Suprapubic skin (tissue), 4 donors: ENCODE results near the gene WSB1. TPM values are rescaled to one million over a fixed set of nuclear protein-coding genes. Genes with fewer than 3 reads are reported as not detected.

Experiments used
- DNase-seq, 2 donors: peaks; one replicate each; pipeline ENCODE4 v3.0.0-alpha.2; 2019; ENCODE audit warnings: low spot score in 2 of 2
- H3K27ac ChIP-seq: fragments of 200-600 bp; sonication (generic); one replicate; pipeline ENCODE4 v1.5.1; 2019
- H3K27me3 ChIP-seq: fragments of 200-600 bp; sonication (generic); one replicate; pipeline ENCODE4 v1.5.1; 2019
- H3K36me3 ChIP-seq: fragments of 200-600 bp; sonication (generic); one replicate; pipeline ENCODE4 v1.5.1; 2019
- H3K4me1 ChIP-seq: fragments of 200-600 bp; sonication (generic); one replicate; pipeline ENCODE4 v1.5.1; 2019
- H3K4me3 ChIP-seq: fragments of 200-600 bp; sonication (generic); one replicate; pipeline ENCODE4 v1.5.1; 2019; ENCODE audit warnings: mild to moderate bottlenecking
- H3K9me3 ChIP-seq: fragments of 200-600 bp; sonication (generic); one replicate; pipeline ENCODE4 v1.5.1; 2019
- CTCF ChIP-seq, 2 donors: fragments of 200-600 bp in 1 of 2; fragments of 450-650 bp in 1 of 2; sonication (generic) in 1 of 2; IDR thresholded peaks; one replicate each; pipeline ENCODE4 v1.5.1; 2016 to 2019; ENCODE audit warnings: antibody characterized with exemption in 2 of 2, mild to moderate bottlenecking in 1 of 2, moderate library complexity in 1 of 2
- EP300 ChIP-seq: sonication (generic); formaldehyde crosslinking; IDR thresholded peaks from one replicate; pipeline ENCODE4 v1.6.1; 2017; ENCODE audit warnings: antibody characterized with exemption
- POLR2A ChIP-seq, 2 donors: fragments of 450-650 bp; IDR thresholded peaks; one replicate each; pipeline ENCODE4 v1.6.1; 2017; ENCODE audit warnings: antibody characterized with exemption in 2 of 2, mild to moderate bottlenecking in 2 of 2, moderate library complexity in 2 of 2
- POLR2AphosphoS5 ChIP-seq, 3 donors: sonication (generic); formaldehyde crosslinking; IDR thresholded peaks; one replicate each; pipeline ENCODE4 v1.6.1; 2017; ENCODE audit warnings: antibody characterized with exemption in 3 of 3
- WGBS: methylation state at CpG from one replicate; pipeline ENCODE4 v1.1.5; 2018; 5-methylcytosine and 5-hydroxymethylcytosine counted together
- total RNA-seq, 4 donors: library from RNA; depleted of rRNA; stranded (reverse); fragments of >200 nt; gene quantifications; one replicate each; pipeline ENCODE4 v1.1.0, GENCODE V29; 2016

Gene WSB1
- total RNA-seq, 4 donors from 2014 or later = 38.5 to 206 (median 57.2) TPM

GRCh38 chr17:27259356-27259755 lies 34.6 kb upstream of the WSB1 start:
- H3K27me3 ChIP-seq = no peaks in the 10 kb centered on the region
- no peaks in the 10 kb centered on the region for H3K36me3 ChIP-seq
- H3K4me1 ChIP-seq = peaks cover 6% of the 10 kb centered on the region
- no peaks in the 10 kb centered on the region for H3K9me3 ChIP-seq
- no peak overlapping the region for H3K4me3 ChIP-seq
- no peak for DNase-seq
- WGBS = 96% methylated on average over 4 of the region's 4 CpGs
- H3K27ac ChIP-seq = no peak overlapping the region
- no peak for TF ChIP-seq POLR2A (IDR thresholded peaks at IDR 0.05)
- no peak for TF ChIP-seq POLR2AphosphoS5 (IDR thresholded peaks at IDR 0.05)
- TF ChIP-seq CTCF (IDR thresholded peaks at IDR 0.05) = no peak
- TF ChIP-seq EP300 = no peak

- H3K9me3 ChIP-seq = no peaks in the 10 kb centered on the region
- H3K4me3 ChIP-seq = no peak overlapping the region
- H3K36me3 ChIP-seq = no peaks in the 10 kb centered on the region
- no peak overlapping the region for H3K27ac ChIP-seq
- TF ChIP-seq CTCF (IDR thresholded peaks at IDR 0.05) (no peak), POLR2A (IDR thresholded peaks at IDR 0.05) (no peak)
- no peak for DNase-seq
- no peaks in the 10 kb centered on the region for H3K4me1 ChIP-seq
- H3K27me3 ChIP-seq = no peaks in the 10 kb centered on the region
- WGBS = 87% methylated on average over 5 of the region's 5 CpGs
These were observed 30.5 kb upstream of the WSB1 start for GRCh38 chr17:27263386-27263785.

DNA sequence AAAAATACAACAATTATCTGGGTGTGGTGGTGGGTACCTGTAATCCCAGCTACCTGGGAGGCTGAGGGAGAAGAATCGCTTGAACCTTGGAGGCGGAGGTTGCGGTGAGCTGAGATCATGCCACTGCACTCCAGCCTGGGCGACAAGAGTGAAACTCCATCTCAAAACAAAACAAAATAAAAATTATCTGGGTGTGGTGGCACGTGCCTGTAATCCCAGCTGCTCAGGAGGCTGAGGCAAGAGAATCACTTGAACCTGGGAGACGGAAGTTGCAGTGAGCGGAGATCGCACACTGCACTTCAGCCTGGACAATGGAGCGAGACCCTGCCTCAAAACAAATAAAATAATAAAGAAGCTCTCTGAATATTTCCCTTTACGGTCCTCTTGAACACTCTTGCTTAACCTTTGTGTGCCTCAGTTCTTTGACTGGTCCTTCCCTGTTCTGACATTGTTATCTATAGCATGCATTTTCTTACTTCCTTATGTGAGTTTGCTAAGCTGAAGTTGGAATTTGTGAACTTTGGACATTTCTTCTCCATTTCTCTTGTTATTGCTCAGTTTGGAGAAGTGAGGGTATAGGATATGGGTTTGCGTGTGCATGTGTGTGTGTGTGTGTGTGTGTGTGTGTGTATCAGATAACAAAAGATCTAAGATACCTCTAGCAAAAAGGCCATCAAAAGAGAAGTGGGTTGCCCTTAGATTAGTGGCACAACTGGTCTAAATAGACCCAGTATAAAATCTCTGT lies 29.7 kb upstream of the WSB1 start:
- no peak overlapping the region for H3K27ac ChIP-seq

DNA sequence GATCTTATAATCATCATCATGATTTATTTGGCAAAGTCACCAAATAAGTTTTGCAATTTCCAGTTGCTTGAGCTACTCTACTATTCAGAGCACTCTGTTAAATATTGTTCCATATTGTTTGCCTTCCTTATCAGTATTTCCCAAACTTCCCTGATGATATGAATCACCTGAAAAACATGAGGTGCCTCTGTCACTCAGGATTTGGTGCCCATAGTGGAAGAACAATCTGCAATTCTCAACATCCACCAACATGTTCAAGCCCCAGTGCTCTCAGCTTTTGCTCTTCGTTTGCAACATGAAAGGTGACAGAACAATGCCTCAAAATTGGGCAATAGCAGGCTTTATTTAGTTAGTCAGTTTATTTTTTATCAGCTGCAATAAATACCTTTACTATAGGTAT lies 28.6 kb upstream of the WSB1 start:
- H3K9me3 ChIP-seq = no peaks in the 10 kb centered on the region
- WGBS = 65% methylated on average over 1 of the region's 1 CpG
- TF ChIP-seq CTCF (IDR thresholded peaks at IDR 0.05) (no peak), POLR2AphosphoS5 (IDR thresholded peaks at IDR 0.05) (no peak), EP300 (no peak), POLR2A (IDR thresholded peaks at IDR 0.05) (no peak)
- no peak for DNase-seq
- no peaks in the 10 kb centered on the region for H3K36me3 ChIP-seq
- H3K27me3 ChIP-seq = no peaks in the 10 kb centered on the region
- no peak overlapping the region for H3K4me3 ChIP-seq
- no peak overlapping the region for H3K27ac ChIP-seq
- H3K4me1 ChIP-seq = no peaks in the 10 kb centered on the region

More for the DNA sequence above, 29.7 kb upstream of the WSB1 start:
- Histone ChIP-seq H3K9me3 (no peaks in the 10 kb centered on the region), H3K4me1 (no peaks in the 10 kb centered on the region), H3K36me3 (no peaks in the 10 kb centered on the region), H3K27me3 (no peaks in the 10 kb centered on the region), H3K4me3 (no peak overlapping the region)
- no peak for TF ChIP-seq CTCF (IDR thresholded peaks at IDR 0.05)
- no peak for TF ChIP-seq POLR2AphosphoS5 (IDR thresholded peaks at IDR 0.05)
- TF ChIP-seq EP300 = no peak
- no peak for TF ChIP-seq POLR2A (IDR thresholded peaks at IDR 0.05)
- WGBS = 94% methylated on average over 11 of the region's 11 CpGs
- DNase-seq = no peak

GRCh38 chr17:27266228-27266627 lies 27.7 kb upstream of the WSB1 start:
- no peak overlapping the region for H3K27ac ChIP-seq
- no peak for DNase-seq
- 80% methylated on average over 1 of the region's 1 CpG for WGBS

More at GRCh38 chr17:27266228-27266627, 27.7 kb upstream of the WSB1 start:
- Histone ChIP-seq H3K36me3 (no peaks in the 10 kb centered on the region), H3K4me1 (no peaks in the 10 kb centered on the region), H3K27me3 (no peaks in the 10 kb centered on the region), H3K4me3 (no peak overlapping the region), H3K9me3 (no peaks in the 10 kb centered on the region)
- TF ChIP-seq CTCF (IDR thresholded peaks at IDR 0.05) = no peak
- no peak for TF ChIP-seq POLR2AphosphoS5 (IDR thresholded peaks at IDR 0.05)
- TF ChIP-seq POLR2A (IDR thresholded peaks at IDR 0.05) = no peak
- no peak for TF ChIP-seq EP300
